K562 (cell line): ENCODE results near the gene MAS1L. TPM values are rescaled to one million over a fixed set of nuclear protein-coding genes. Genes with fewer than 3 reads are reported as not detected.

ENCODE experiments used
- ARID1B ChIP-seq: fragments of 450-650 bp; IDR thresholded peaks from 2 replicates; pipeline ENCODE4 v1.6.1; 2016; ENCODE audit warnings: antibody characterized with exemption, mild to moderate bottlenecking, inconsistent platforms
- CHD4 ChIP-seq: fragments of 200-600 bp; sonication (generic); IDR thresholded peaks from 3 replicates; pipeline ENCODE4 v1.6.1; 2012; ENCODE audit warnings: low read depth, mild to moderate bottlenecking, mixed read lengths, low read length, inconsistent platforms; ENCODE audit not compliant: insufficient read depth, insufficient replicate concordance, poor library complexity, severe bottlenecking
- CTBP1 ChIP-seq: fragments of 450-650 bp; IDR thresholded peaks from 2 replicates; pipeline ENCODE4 v1.6.1; 2016; ENCODE audit warnings: borderline replicate concordance
- GATAD2B ChIP-seq: fragments of 450-650 bp; IDR thresholded peaks from 2 replicates; pipeline ENCODE4 v1.6.1; 2017; ENCODE audit warnings: mild to moderate bottlenecking, borderline replicate concordance
- KDM2B ChIP-seq: fragments of 250-450 bp; sonication (Bioruptor Pico); IDR thresholded peaks from 2 replicates; pipeline ENCODE4 v1.8.0; 2021; ENCODE audit warnings: mild to moderate bottlenecking, moderate library complexity
- MEF2D ChIP-seq: conservative IDR thresholded peaks from 2 replicates; pipeline ENCODE4 v1.6.1; 2016; ENCODE audit warnings: low read depth, missing genetic modification characterization, missing compliant biosample characterization
- MTA1 ChIP-seq: fragments of 450-650 bp; IDR thresholded peaks from 2 replicates; pipeline ENCODE4 v1.6.1; 2017; ENCODE audit warnings: borderline replicate concordance
- polyA plus RNA-seq, 8 experiments: library from polyadenylated mRNA; depleted of rRNA in 4 of 8; stranded (reverse) in 5 of 8; unstranded in 3 of 8; fragments of >200 nt; fragmentation: Nextera tagmentation in 2 of 8; fragmentation: Illumina TruSeq in 1 of 8; extraction: Ambion mirVana in 2 of 8; extraction: Trizol in 1 of 8; gene quantifications; 2 replicates each; pipeline versions ENCODE4 v1.2.1 to v1.2.3, GENCODE V29; 2011 to 2014; ENCODE audit warnings: inconsistent platforms in 1 of 8, missing spikeins in 1 of 8
- total RNA-seq, 7 experiments: library from RNA; depleted of rRNA in 6 of 7; stranded (reverse); fragments of >200 nt in 6 of 7; fragmentation: Illumina TruSeq in 2 of 7; extraction: Trizol in 2 of 7; gene quantifications; 2 replicates each; pipeline versions ENCODE4 v1.2.1 to v1.2.3, GENCODE V29; 2011 to 2021; ENCODE audit warnings: low replicate concordance in 1 of 7
- TF ChIP-seq, protein P1 (sequence below): fragments of 450-650 bp; formaldehyde crosslinking; IDR thresholded peaks from 2 replicates; pipeline ENCODE4 v1.4.0; 2020; ENCODE audit warnings: mild to moderate bottlenecking, mixed read lengths
- TF ChIP-seq, protein P2 (sequence below), 2 experiments: fragments of 450-650 bp; conservative IDR thresholded peaks; 2 replicates each; pipeline ENCODE4 v1.6.1; 2017; ENCODE audit warnings: mild to moderate bottlenecking in 2 of 2, moderate library complexity in 2 of 2

Gene MAS1L
- total and polyA plus RNA-seq, 9 of the 15 experiments (the other 6 are each of a cell fraction or from before 2014, with no cell fraction given), result not detected

DNA sequence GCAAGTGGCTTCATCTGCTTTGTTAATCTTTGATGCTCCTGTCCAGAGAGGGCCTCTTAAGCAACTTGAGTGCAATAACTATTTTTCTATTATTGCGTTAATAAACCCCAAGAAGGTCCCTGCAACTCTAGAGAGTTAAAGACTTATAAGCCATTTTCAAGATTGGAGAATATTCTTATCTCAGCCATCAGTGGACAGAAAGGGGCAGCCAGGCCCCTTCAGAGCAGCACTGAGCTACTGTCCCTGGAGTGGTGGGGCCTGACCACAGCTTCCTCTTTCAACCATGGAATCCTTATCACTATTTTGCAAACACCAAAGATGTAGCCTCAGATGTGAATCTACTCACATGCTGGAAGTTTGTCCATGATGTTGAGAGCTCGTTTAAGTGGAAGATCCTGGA lies 2.8 kb upstream of the MAS1L start (continued):
- TF ChIP-seq CTBP1 (peak; percentile 88), MEF2D (tag) (no peak), CHD4 (no peak), ARID1B (peak; percentile 85), GATAD2B (no peak), KDM2B (CRISPR knock-in tag) (no peak), MTA1 (peak; percentile 63; the same call in 1 of the 2 replicates)
- TF ChIP-seq, protein P1, sequence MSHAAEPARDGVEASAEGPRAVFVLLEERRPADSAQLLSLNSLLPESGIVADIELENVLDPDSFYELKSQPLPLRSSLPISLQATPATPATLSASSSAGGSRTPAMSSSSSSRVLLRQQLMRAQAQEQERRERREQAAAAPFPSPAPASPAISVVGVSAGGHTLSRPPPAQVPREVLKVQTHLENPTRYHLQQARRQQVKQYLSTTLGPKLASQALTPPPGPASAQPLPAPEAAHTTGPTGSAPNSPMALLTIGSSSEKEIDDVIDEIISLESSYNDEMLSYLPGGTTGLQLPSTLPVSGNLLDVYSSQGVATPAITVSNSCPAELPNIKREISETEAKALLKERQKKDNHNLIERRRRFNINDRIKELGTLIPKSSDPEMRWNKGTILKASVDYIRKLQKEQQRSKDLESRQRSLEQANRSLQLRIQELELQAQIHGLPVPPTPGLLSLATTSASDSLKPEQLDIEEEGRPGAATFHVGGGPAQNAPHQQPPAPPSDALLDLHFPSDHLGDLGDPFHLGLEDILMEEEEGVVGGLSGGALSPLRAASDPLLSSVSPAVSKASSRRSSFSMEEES (CRISPR knock-in tag), result no peak
- TF ChIP-seq, protein P2, sequence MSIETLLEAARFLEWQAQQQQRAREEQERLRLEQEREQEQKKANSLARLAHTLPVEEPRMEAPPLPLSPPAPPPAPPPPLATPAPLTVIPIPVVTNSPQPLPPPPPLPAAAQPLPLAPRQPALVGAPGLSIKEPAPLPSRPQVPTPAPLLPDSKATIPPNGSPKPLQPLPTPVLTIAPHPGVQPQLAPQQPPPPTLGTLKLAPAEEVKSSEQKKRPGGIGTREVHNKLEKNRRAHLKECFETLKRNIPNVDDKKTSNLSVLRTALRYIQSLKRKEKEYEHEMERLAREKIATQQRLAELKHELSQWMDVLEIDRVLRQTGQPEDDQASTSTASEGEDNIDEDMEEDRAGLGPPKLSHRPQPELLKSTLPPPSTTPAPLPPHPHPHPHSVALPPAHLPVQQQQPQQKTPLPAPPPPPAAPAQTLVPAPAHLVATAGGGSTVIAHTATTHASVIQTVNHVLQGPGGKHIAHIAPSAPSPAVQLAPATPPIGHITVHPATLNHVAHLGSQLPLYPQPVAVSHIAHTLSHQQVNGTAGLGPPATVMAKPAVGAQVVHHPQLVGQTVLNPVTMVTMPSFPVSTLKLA (conservative IDR thresholded peaks at IDR 0.05), result no peak
